HG02970 (cell line): ENCODE results near the gene FREM3.

Experiments used
- ATAC-seq: cut with Tn5 transposase; IDR thresholded peaks from one replicate; pipeline ENCODE4 v1.9.1; 2021; ENCODE audit warnings: mild to moderate bottlenecking, moderate library complexity, moderate number of reproducible peaks; ENCODE audit not compliant: unreplicated experiment, low FRiP score

Gene FREM3

GRCh38 chr4:143668930-143669552 lies 31.4 kb downstream of the FREM3 start:
- peak; percentile 95 for ATAC-seq

- no peak for ATAC-seq
Measured at GRCh38 chr4:143667461-143667860, 33.0 kb downstream of the FREM3 start.

GRCh38 chr4:143658336-143658735 lies 42.1 kb downstream of the FREM3 start:
- no peak for ATAC-seq

- ATAC-seq: no peak
Measured at GRCh38 chr4:143654571-143654970, 45.9 kb downstream of the FREM3 start.

GRCh38 chr4:143653031-143653430 lies 47.4 kb downstream of the FREM3 start:
- ATAC-seq: no peak

GRCh38 chr4:143643399-143643798 lies 57.1 kb downstream of the FREM3 start:
- no peak for ATAC-seq

GRCh38 chr4:143642611-143643010 lies 57.9 kb downstream of the FREM3 start:
- ATAC-seq: no peak

GRCh38 chr4:143641361-143641760 lies 59.1 kb downstream of the FREM3 start:
- no peak for ATAC-seq

- no peak for ATAC-seq
Measured at GRCh38 chr4:143634763-143635162, 65.7 kb downstream of the FREM3 start.

GRCh38 chr4:143633833-143634232 lies 66.6 kb downstream of the FREM3 start:
- no peak for ATAC-seq

- ATAC-seq: no peak
Measured at GRCh38 chr4:143626134-143626911, 74.2 kb downstream of the FREM3 start.

GRCh38 chr4:143625632-143626031 lies 74.8 kb downstream of the FREM3 start:
- no peak for ATAC-seq

GRCh38 chr4:143623896-143624295 lies 76.6 kb downstream of the FREM3 start:
- ATAC-seq: no peak

- ATAC-seq: no peak
Measured at GRCh38 chr4:143618811-143619210, 81.7 kb downstream of the FREM3 start.

- no peak for ATAC-seq
Measured at GRCh38 chr4:143617994-143618679, 82.3 kb downstream of the FREM3 start.

GRCh38 chr4:143616771-143617170 lies 83.7 kb downstream of the FREM3 start:
- ATAC-seq: peak; percentile 90

GRCh38 chr4:143609492-143609891 lies 91.0 kb downstream of the FREM3 start:
- ATAC-seq: no peak

GRCh38 chr4:143606480-143606879 lies 94.0 kb downstream of the FREM3 start:
- no peak for ATAC-seq

GRCh38 chr4:143599827-143600226 lies 100.6 kb downstream of the FREM3 start:
- ATAC-seq: no peak

- ATAC-seq: no peak
Measured at GRCh38 chr4:143598816-143599215, 101.7 kb downstream of the FREM3 start.

- no peak for ATAC-seq
Measured at GRCh38 chr4:143597276-143597675, 103.2 kb downstream of the FREM3 start.
